GM19397 (cell line): Measurements from ENCODE around the gene GLYR1.
A peak's percentile ranks its signal among the peaks of the same experiment; 100 is the strongest.
"Not testable (repeated sequence)": the region's sequence is repeated elsewhere in the genome, so short reads cannot be mapped to it uniquely, and the experiment has no call there.

ENCODE experiments used
- ATAC-seq: cut with Tn5 transposase; IDR thresholded peaks from one replicate; pipeline ENCODE4 v1.9.1; 2021; ENCODE audit warnings: mild to moderate bottlenecking, moderate library complexity; ENCODE audit not compliant: unreplicated experiment

Gene GLYR1

GRCh38 chr16:4846901-4847773 is at the start of gene GLYR1, which contains the start of gene UBN1:
Gene GLYR1, minus strand, starts transcription at chr16:4847288. Its CDS starts 23 bp downstream, at chr16:4847265.
Gene UBN1, plus strand, starts transcription at chr16:4847481. Its CDS starts 5,437 bp downstream, at chr16:4852918.
- ATAC-seq = peak; percentile 91

GRCh38 chr16:4896761-4897160 is 49.7 kb upstream of the GLYR1 start:
- not testable (repeated sequence) for ATAC-seq

- no peak for ATAC-seq
Measured at GRCh38 chr16:4895366-4895765, 48.3 kb upstream of the GLYR1 start.

GRCh38 chr16:4894276-4895150 is 47.4 kb upstream of the GLYR1 start:
- ATAC-seq = no peak

DNA sequence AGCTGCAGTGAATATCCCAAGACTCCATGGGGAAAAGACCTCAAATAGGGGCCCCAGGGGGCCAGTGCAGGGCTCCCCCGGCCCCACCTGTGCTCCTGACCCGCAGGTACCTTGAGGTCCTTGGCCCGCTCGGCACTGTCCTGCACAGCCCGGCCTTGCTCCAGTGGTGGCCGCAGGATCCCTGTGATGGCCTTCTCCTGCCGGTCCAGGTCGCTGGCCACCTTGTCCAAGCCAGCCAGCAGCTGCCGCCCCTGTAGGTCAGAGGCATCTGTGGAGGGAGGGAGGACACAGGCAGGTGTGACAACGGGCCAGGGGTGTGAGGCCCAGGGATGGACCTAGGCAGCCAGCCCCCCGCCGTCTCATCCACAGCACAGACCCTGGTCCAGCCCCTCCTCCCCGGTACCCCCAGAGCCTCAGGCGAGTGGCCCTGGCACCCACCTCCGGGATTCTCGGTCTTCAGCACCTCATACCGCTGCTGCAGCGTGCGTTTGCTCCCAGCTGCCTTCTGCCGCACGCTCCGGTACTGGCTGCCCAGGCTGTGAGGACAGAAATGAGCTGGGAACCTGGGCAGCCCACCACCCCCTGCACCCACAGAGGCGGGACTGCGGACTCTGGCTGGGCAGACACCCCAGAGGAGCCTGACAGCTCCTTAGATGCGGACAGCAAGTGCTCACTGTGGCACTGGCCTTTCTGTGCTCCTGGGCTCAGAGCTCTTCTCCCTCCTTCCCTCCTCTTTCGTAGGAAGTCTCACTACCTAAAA is 46.2 kb upstream of the GLYR1 start:
- ATAC-seq = no peak

- ATAC-seq = no peak
Measured at GRCh38 chr16:4892361-4893102, 45.4 kb upstream of the GLYR1 start.

- ATAC-seq = no peak
Measured at GRCh38 chr16:4891886-4892216, 44.8 kb upstream of the GLYR1 start.

DNA sequence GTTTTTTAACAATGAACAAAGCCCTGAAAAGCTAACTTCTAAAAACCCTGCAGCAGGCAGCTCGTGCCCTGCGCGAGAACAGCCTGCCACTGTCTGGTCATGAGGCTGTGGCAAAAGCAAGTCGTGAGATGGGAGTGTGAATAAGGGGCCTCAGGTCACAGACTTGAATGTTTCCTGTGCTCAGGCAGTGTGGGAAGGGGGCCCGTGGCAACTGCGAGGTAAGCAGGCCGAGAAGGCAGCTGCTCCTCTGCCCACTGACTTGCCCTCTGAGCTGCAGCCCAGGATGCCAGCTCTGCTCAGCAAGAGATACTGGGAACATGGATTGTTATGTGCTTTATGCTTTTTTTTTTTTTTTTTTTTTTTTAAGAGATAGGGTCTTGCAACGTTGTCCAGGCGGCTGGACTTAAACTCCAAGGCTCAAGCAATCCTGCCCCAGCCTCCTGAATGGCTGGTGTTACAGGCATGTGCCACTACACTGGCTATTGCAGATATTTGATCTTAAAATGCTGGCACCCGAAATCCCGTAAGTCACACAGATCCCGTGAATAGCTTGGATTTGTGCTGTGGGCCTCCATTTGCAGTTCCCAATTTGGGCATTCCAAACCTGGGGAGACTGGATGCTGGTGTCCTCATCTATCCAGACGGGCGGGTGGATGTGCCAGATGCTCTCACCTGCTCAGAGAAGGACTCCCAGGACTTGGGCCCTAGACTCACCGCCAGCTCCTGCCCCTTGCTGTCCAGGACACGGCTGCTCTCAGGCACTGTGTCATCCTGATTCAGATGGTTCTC is 44.2 kb upstream of the GLYR1 start:
- ATAC-seq = no peak

GRCh38 chr16:4890686-4891085 is 43.6 kb upstream of the GLYR1 start:
- no peak for ATAC-seq

DNA sequence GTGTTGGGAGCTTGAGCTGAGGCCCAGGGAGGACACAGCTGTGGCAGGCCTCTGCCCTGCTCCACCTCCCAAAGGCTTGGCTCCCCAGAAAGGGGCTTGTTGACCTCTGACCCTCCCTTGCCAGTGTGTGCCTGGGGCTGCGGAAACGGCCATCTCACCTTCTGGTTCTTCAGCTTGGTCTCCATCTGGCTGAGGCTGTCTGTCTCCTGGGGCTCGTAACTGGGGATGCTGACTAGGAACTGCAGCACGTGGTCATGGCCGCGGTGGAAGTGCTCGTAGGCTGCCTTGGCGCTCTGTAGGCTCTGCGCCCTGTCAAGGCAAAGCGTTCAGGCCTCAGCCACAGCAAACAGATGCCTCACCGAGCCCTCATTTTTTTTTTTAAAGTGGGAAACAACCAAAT is 42.9 kb upstream of the GLYR1 start:
- no peak for ATAC-seq

GRCh38 chr16:4888428-4889135 is 41.5 kb upstream of the GLYR1 start:
- no peak for ATAC-seq

DNA sequence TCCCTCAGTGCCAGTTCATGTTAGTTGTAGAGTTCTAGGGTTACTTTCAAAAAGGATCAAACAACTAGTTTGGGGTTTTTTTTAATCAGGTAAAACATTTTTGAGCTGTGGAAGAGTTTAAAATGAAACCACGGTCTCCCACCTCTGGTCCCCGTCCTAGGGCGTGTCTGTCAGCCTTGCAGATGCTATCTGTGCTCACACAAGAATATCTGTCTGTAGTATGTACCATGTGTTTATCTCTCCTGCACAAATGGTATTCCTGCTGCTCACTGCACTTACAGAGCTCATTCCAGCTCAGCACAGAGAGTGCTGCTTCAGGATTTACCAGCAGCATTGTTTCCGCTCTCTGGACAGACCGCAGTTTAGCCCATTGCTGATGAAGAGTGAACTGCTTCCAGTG is 39.1 kb upstream of the GLYR1 start:
- no peak for ATAC-seq

DNA sequence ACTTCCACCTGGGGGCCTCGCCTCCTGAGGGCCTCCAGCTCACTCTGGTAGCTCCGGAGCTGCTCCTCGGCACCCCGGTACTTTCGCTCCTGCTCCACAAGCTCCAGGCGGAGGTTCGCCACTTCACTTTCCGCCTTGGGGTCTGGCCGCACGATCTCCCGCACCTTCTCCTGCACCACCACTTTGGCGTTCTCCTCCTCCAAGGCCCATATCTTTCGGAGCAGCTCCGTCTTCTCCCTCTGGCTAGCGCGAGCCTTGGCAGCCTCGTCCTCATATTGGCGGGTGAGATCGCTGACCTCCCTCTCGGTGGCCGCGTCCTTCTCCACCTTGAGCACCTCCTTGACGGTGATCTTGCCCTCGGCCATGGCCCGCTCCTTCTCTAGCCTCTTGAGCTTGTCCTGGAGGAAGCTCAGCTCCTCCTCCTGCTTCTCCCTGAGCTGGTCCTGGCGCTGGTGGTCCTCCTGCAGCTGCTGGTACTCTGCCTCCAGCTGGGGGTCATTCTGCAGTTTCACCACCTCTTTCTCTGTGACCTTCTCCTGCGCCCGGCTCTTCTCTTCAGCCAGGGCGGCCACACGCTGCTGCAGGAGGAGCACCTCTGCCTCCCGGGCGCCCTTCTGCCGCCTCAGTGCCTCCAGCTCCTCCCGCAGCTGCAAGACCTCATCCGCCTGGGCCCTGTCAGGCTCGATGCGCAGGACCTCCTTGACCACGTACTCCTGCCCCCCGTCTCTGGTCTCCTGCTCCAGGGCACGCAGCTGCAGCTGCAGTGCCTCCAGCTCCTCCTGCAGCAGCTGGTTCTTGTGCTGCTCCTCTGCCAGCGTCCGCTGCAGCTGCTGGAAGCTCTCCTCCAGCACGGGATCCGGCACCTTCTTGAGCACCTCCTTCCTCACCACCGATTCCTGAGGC is 38.1 kb upstream of the GLYR1 start:
- no peak for ATAC-seq

DNA sequence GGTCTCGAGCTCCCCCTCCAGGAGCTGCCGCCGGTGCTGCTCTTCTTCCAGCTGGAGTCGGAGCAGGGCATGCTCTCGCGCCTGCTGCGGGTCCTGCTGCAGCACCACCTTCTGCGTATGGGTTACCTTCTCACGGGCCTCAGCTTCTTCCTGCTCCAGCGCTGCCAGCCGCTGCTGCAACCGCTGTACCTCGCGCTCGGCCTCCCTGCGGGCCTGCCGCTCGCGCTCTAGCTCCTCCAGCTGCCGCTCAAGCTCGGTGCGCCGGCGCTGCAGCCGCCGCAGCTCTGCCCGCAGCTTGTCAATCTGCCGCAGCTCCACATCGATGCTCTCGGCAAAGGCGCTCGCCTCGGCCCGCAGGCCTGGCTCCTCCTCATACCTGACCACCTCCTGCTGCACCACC is 37.1 kb upstream of the GLYR1 start:
- no peak for ATAC-seq

- no peak for ATAC-seq
Measured at GRCh38 chr16:4883501-4883900, 36.4 kb upstream of the GLYR1 start.

GRCh38 chr16:4882633-4883285 is 35.7 kb upstream of the GLYR1 start:
- ATAC-seq = no peak

DNA sequence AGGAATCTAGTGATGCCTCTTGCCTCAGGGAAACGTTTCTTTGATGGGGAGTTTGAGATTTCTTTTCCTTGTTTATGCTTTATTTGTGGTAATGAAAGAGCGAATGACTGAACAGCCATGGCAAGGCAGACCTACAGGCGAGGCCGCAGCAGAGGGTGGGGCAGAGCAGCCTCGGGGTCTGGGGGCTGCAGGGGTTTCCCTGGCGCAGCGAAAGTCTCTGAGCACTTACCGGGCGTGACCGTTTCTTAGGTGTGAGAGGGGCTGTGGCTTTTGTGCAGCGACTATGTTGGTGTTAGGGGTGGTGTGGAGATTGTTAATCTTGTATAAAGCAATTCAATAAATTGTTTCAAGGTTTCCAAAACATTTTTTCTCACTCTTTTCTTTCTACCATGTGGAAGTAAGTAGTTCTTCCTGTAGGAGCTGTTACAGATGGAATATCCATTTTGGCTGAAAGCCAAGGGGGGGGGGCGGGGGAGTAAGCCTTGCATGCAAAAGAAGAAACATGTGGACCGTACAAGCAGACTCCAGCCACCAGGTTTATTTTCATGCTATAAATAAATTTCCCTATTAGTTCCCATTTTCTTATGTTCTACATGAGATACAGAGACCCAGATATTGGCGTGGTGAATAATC is 35.0 kb upstream of the GLYR1 start:
- ATAC-seq = no peak
